ENCODE results near the gene TTC21B. TPM values are rescaled to one million over a fixed set of nuclear protein-coding genes. Genes with fewer than 3 reads are reported as not detected.

TTC21B gene
- total and polyA plus RNA-seq, 8 donors: 3.3 to 78.6 (median 11.8) TPM

GRCh38 chr2:165967746-165968145 is 14.2 kb upstream of the TTC21B start:
- Histone ChIP-seq H3K27ac (no peak overlapping the region), H3K4me3 (no peak overlapping the region), H3K9me3 (no peaks in the 10 kb centered on the region), H3K4me1 (no peaks in the 10 kb centered on the region), H3K27me3 (no peaks in the 10 kb centered on the region), H3K36me3 (no peaks in the 10 kb centered on the region)
- intact Hi-C loops (cut with DNase I; ENCODE audit: low total_unique reads): no loop called here
- no peak for TF ChIP-seq POLR2A (IDR thresholded peaks at IDR 0.05)
- no peak for TF ChIP-seq POLR2AphosphoS5 (IDR thresholded peaks at IDR 0.05)
- TF ChIP-seq CTCF (IDR thresholded peaks at IDR 0.05): no peak
- no peak for TF ChIP-seq EP300 (IDR thresholded peaks at IDR 0.05)
- WGBS, 5 donors: 79 to 86% (median 81%) methylated on average over 3 of the region's 3 CpGs
- no peak for DNase-seq

GRCh38 chr2:165961818-165962217 is 8.2 kb upstream of the TTC21B start:
- H3K36me3 ChIP-seq: no peaks in the 10 kb centered on the region
- H3K27me3 ChIP-seq: no peaks in the 10 kb centered on the region
- no peak for DNase-seq
- no peaks in the 10 kb centered on the region for H3K9me3 ChIP-seq
- H3K4me1 ChIP-seq: no peaks in the 10 kb centered on the region
- WGBS, 5 donors: 84 to 97% (median 94%) methylated on average over 4 of the region's 4 CpGs
- H3K4me3 ChIP-seq: no peak overlapping the region
- no peak for TF ChIP-seq POLR2AphosphoS5 (IDR thresholded peaks at IDR 0.05)
- TF ChIP-seq POLR2A (IDR thresholded peaks at IDR 0.05): no peak
- no peak for TF ChIP-seq EP300 (IDR thresholded peaks at IDR 0.05)
- no peak for TF ChIP-seq CTCF (IDR thresholded peaks at IDR 0.05)
- intact Hi-C loops (cut with DNase I; ENCODE audit: low total_unique reads): no loop called here
- H3K27ac ChIP-seq: no peak overlapping the region

DNA sequence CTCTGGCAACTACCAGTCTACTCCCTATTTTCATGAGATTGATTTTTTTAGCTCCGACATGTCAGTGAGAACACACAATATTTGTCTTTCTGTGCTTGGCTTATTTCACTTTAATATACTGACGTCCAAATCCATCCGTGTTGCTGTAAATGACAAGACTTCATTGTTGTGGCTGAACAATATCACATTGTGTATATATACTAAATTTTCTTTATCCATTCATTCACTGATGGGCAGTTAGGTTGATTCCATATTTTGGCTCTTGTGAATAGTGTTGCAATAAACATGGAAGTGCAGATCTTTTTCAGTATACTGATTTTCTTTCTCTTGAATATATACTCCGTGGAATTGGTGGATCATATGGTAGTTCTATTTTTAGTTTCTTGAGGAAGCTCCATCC is 5.8 kb upstream of the TTC21B start:
- intact Hi-C loops (cut with DNase I; ENCODE audit: low total_unique reads): no loop called here
- Histone ChIP-seq H3K9me3 (no peaks in the 10 kb centered on the region), H3K27ac (no peak overlapping the region), H3K36me3 (no peaks in the 10 kb centered on the region), H3K4me3 (no peak overlapping the region), H3K27me3 (no peaks in the 10 kb centered on the region), H3K4me1 (peaks cover 0 to 10% (median 5%) of the 10 kb centered on the region in 4 donors)
- TF ChIP-seq POLR2AphosphoS5 (IDR thresholded peaks at IDR 0.05) (no peak), POLR2A (IDR thresholded peaks at IDR 0.05) (no peak), CTCF (IDR thresholded peaks at IDR 0.05) (no peak), EP300 (IDR thresholded peaks at IDR 0.05) (no peak)
- DNase-seq: no peak
- WGBS, 5 donors: 74 to 80% (median 78%) methylated on average over 4 of the region's 4 CpGs

GRCh38 chr2:165958313-165958960 is 4.9 kb upstream of the TTC21B start:
- no peaks in the 10 kb centered on the region for H3K27me3 ChIP-seq
- TF ChIP-seq POLR2AphosphoS5 (IDR thresholded peaks at IDR 0.05) (no peak), POLR2A (IDR thresholded peaks at IDR 0.05) (no peak), CTCF (IDR thresholded peaks at IDR 0.05) (no peak), EP300 (IDR thresholded peaks at IDR 0.05) (no peak)
- H3K4me1 ChIP-seq: peaks cover 0 to 13% (median 7%) of the 10 kb centered on the region in 4 donors
- H3K9me3 ChIP-seq: no peaks in the 10 kb centered on the region
- intact Hi-C loops (cut with DNase I; ENCODE audit: low total_unique reads): no loop called here
- 76 to 89% (median 84%) methylated on average over 3 of the region's 3 CpGs for WGBS, 5 donors
- H3K4me3 ChIP-seq: no peak overlapping the region
- H3K36me3 ChIP-seq: no peaks in the 10 kb centered on the region
- no peak for DNase-seq
- H3K27ac ChIP-seq: no peak overlapping the region

All from stomach (tissue), 9 donors.